PC-3 (cell line): ENCODE results near the gene SEC14L1. TPM values are rescaled to one million over a fixed set of nuclear protein-coding genes. Genes with fewer than 3 reads are reported as not detected.
"Not testable (repeated sequence)": the region's sequence is repeated elsewhere in the genome, so short reads cannot be mapped to it uniquely, and the experiment has no call there.

Source experiments
- ATAC-seq: fragments of 200-7000 bp; cut with Tn5 transposase; 2 replicates; pipeline ENCODE4 v1.9.1; 2020; ENCODE audit warnings: mild to moderate bottlenecking, moderate library complexity
- BruUV-seq: library from RNA; stranded (reverse); fragments of 400-500 nt; replicated peaks from 2 replicates; lab custom pipeline; 2021; lab: Mats Ljungman, UMichigan
- CTCF ChIA-PET: fragments of 300-600 bp; sonication (Branson Sonifier 250); formaldehyde crosslinking; loops from one replicate; lab custom pipeline; 2022; ENCODE audit warnings: antibody characterized with exemption; lab: Charles Lee
- POLR2A ChIA-PET: fragments of 300-600 bp; sonication (Branson Sonifier 250); formaldehyde crosslinking; loops from one replicate; lab custom pipeline; 2022; ENCODE audit warnings: antibody characterized with exemption; ENCODE audit not compliant: unreplicated experiment; lab: Charles Lee
- DNase-seq: peaks from one replicate; pipeline ENCODE4 v3.0.0-alpha.2; 2015
- H2AFZ ChIP-seq: fragments of 300-600 bp; sonication (generic); 2 replicates; pipeline ENCODE4 v1.6.0; 2016; ENCODE audit warnings: antibody characterized with exemption, low read length
- H3F3A ChIP-seq: fragments of 300-600 bp; sonication (generic); one replicate; pipeline ENCODE4 v1.6.0; 2017; ENCODE audit warnings: antibody characterized with exemption, low read length, control low read depth, mild to moderate bottlenecking; ENCODE audit not compliant: unreplicated experiment
- H3K27ac ChIP-seq: fragments of 300-600 bp; sonication (generic); 2 replicates; pipeline ENCODE4 v1.5.1; 2016; ENCODE audit warnings: mild to moderate bottlenecking, low read length
- H3K27me3 ChIP-seq: fragments of 300-600 bp; sonication (generic); 2 replicates; pipeline ENCODE4 v1.6.1; 2016; ENCODE audit warnings: low read length, mixed read lengths
- H3K36me3 ChIP-seq: fragments of 300-600 bp; sonication (generic); 2 replicates; pipeline ENCODE4 v1.6.1; 2016; ENCODE audit warnings: low read depth, mixed run types, low read length, mixed read lengths
- H3K4me1 ChIP-seq: fragments of 300-600 bp; sonication (generic); 2 replicates; pipeline ENCODE4 v1.5.1; 2016; ENCODE audit warnings: low read length; ENCODE audit not compliant: insufficient read depth
- H3K4me2 ChIP-seq: fragments of 300-600 bp; sonication (generic); 2 replicates; pipeline ENCODE4 v1.6.0; 2016; ENCODE audit warnings: low read length
- H3K4me3 ChIP-seq: fragments of 300-600 bp; sonication (generic); 2 replicates; pipeline ENCODE4 v1.5.1; 2016; ENCODE audit warnings: mild to moderate bottlenecking, low read length, mixed read lengths
- H3K79me2 ChIP-seq: fragments of 300-600 bp; sonication (generic); 2 replicates; pipeline ENCODE4 v1.6.1; 2017; ENCODE audit warnings: low read length, mixed read lengths
- H3K9ac ChIP-seq: fragments of 300-600 bp; sonication (generic); 2 replicates; pipeline ENCODE4 v1.6.0; 2016; ENCODE audit warnings: mild to moderate bottlenecking, low read length
- H3K9me2 ChIP-seq: fragments of 300-600 bp; sonication (generic); replicated peaks from 2 replicates; pipeline ENCODE4 v1.6.1; 2016; ENCODE audit warnings: mixed run types, low read length, mixed read lengths
- H3K9me3 ChIP-seq: fragments of 300-600 bp; sonication (generic); 2 replicates; pipeline ENCODE4 v1.6.1; 2016; ENCODE audit warnings: low read length, mixed read lengths
- H4K20me1 ChIP-seq: fragments of 300-600 bp; sonication (generic); 2 replicates; pipeline ENCODE4 v1.6.1; 2016; ENCODE audit warnings: low read length, mixed read lengths
- EZH2 ChIP-seq: fragments of 300-600 bp; sonication (generic); IDR thresholded peaks from one replicate; pipeline ENCODE4 v1.6.1; 2017; ENCODE audit warnings: antibody characterized with exemption, mild to moderate bottlenecking, low read length; ENCODE audit not compliant: unreplicated experiment
- EZH2phosphoT487 ChIP-seq: fragments of 300-600 bp; sonication (generic); IDR thresholded peaks from 2 replicates; pipeline ENCODE4 v1.6.1; 2018; ENCODE audit warnings: mild to moderate bottlenecking, antibody characterized with exemption, low read length, borderline replicate concordance
- intact Hi-C: fragments of 100-400 bp; cut with micrococcal nuclease; formaldehyde crosslinking; loops from 2 replicates; pipeline ENCODE4 v1.9.0; 2023
- total RNA-seq: library from RNA; depleted of rRNA; stranded (reverse); fragments of >200 nt; gene quantifications from 2 replicates; pipeline ENCODE4 v1.2.3, GENCODE V29; 2014
- TF ChIP-seq, protein P1 (sequence below): fragments of 300-600 bp; sonication (generic); conservative IDR thresholded peaks from 2 replicates; pipeline ENCODE4 v1.5.1; 2017; ENCODE audit warnings: antibody characterized with exemption, low read depth, mild to moderate bottlenecking, low read length

Gene SEC14L1
- total RNA-seq, 1 experiment from 2014 or later: 39.8 TPM

DNA sequence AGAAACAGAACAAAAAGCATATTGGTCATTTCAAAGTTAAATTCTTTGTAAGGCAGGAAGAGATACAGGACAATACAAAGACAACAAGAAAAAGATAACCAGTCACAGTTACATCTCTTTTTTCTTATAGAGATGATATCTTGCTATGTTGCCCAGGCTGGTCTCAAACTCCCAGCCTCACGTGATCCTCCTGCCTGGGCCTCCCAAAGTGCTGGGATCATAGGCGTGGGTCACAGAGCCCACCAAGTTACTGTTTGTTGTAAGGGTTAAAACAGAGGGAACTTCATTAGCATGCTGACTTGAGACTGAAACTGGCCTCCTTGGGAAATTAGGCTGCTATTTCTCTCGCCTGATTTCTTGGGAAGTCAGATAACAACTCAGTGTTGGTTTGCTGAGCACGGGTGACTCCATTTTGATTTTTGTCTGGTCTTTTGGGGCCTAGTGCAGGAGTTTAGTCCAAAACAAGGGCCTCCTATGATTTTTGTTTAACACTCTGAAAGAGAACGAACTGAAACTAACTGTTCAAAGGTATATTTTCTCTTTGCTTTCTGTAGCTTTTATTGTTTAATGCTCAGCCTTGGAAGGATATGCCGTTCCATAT, 31.5 kb upstream of the SEC14L1 start:
- DNase-seq (no peak), ATAC-seq (no peak)
- Histone ChIP-seq H3F3A (no peaks in the 10 kb centered on the region), H3K27ac (peak overlapping the region; percentile 15; the same call in 1 of the 2 replicates), H3K36me3 (no peaks in the 10 kb centered on the region), H3K9me2 (no peaks in the 10 kb centered on the region), H4K20me1 (no peaks in the 10 kb centered on the region), H3K79me2 (no peaks in the 10 kb centered on the region), H3K9me3 (no peaks in the 10 kb centered on the region), H3K27me3 (no peaks in the 10 kb centered on the region), H2AFZ (peak overlapping the region; percentile 16; the same call in 1 of the 2 replicates), H3K4me1 (peaks cover 13% of the 10 kb centered on the region), H3K4me3 (no peak overlapping the region), H3K4me2 (peak overlapping the region; percentile 23), H3K9ac (no peak overlapping the region)
- ChIA-PET POLR2A (no interaction called here), CTCF (no interaction called here)
- TF ChIP-seq EZH2 (no peak), EZH2phosphoT487 (no peak)
- TF ChIP-seq, protein P1, sequence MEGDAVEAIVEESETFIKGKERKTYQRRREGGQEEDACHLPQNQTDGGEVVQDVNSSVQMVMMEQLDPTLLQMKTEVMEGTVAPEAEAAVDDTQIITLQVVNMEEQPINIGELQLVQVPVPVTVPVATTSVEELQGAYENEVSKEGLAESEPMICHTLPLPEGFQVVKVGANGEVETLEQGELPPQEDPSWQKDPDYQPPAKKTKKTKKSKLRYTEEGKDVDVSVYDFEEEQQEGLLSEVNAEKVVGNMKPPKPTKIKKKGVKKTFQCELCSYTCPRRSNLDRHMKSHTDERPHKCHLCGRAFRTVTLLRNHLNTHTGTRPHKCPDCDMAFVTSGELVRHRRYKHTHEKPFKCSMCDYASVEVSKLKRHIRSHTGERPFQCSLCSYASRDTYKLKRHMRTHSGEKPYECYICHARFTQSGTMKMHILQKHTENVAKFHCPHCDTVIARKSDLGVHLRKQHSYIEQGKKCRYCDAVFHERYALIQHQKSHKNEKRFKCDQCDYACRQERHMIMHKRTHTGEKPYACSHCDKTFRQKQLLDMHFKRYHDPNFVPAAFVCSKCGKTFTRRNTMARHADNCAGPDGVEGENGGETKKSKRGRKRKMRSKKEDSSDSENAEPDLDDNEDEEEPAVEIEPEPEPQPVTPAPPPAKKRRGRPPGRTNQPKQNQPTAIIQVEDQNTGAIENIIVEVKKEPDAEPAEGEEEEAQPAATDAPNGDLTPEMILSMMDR: no peak
- intact Hi-C loops: no loop called here
- BruUV-seq: no TSS peak

DNA sequence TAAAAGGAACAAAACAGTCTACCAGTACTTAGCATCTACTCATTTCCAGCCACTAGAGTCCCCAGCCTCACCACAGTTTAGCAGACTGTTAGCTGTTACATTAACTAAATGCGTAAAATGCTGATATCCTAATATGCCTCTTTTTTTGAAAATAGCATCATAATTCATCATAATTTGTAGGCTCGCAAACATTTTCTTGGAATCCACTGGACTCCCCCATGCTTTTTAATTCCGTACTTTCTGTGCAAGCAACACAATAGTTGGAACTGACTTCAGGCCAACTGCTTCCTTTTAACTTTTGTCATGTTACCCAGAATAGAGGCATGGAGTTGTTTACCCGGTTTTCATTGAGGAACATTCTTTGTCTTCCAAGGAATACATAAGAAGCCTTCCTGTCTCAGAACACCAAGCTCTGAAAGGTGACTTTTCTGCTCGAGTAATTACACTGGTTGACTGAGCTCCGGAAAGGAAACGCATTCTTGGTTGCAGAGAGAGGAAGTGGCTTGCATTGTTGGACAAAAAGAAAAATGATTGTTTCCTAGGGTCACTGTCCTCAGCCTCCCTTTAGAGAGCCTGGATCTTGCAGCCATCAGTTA, 30.9 kb upstream of the SEC14L1 start:
- TF ChIP-seq, protein P1: no peak

DNA sequence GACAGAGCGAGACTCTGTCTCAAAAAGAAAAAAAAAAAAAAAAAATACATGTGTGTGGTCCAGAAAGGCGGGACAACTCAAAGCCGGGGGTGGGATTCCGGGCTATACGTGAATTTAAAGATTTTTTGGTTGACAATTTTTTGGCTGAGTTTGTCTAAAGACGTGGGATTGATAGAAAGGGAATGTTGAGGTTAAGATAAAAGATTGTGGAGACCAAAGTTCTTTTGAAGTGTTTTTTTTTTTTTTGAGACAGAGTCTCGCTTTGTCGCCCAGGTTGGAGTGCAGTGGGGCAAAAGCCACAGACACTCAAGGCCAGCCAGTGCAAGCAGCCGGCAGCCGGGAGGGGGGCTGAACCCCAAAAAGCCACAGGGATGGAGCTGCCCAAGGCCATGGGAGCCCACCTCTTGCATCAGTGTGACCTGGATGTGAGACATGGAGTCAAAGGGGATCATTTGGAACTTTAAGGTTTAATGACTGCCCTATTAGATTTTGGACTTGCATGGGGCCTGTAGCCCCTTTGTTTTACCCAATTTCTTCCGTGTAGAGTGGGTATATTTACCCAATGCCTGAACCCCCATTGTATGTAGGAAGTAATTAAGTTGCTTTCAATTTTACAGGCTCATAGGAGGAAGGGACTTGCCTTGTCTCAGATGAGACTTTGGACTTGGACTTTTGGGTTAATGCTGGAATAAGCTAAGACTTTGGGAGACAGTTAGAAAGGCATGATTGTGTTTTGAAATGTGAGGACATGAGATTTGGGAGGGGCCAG, 29.4 kb upstream of the SEC14L1 start:
- ATAC-seq, CTCF ChIA-PET, H4K20me1 ChIP-seq, BruUV-seq, H3F3A ChIP-seq, DNase-seq, H3K4me2 ChIP-seq, H3K9ac ChIP-seq, H3K9me2 ChIP-seq, H3K4me3 ChIP-seq, POLR2A ChIA-PET, H3K27me3 ChIP-seq, H3K27ac ChIP-seq, H3K36me3 ChIP-seq, H3K79me2 ChIP-seq, H2AFZ ChIP-seq, H3K9me3 ChIP-seq, intact Hi-C loops: not testable (repeated sequence)
- H3K4me1 ChIP-seq: peaks cover 13% of the 10 kb centered on the region

More for the DNA sequence above, 30.9 kb upstream of the SEC14L1 start:
- H4K20me1 ChIP-seq: no peaks in the 10 kb centered on the region
- intact Hi-C loops: no loop called here
- H3K36me3 ChIP-seq: no peaks in the 10 kb centered on the region
- no peaks in the 10 kb centered on the region for H3K27me3 ChIP-seq
- POLR2A ChIA-PET: interaction anchor here (0.5 to 0.6 kb wide), 3 partner anchors 14 to 1821 kb away, joined by 3 to 12 read pairs (median 3); partner anchors contain the start of gene SLC25A19
- CTCF ChIA-PET: interaction anchor here (0.5 kb wide), 1 partner anchor 26 kb away, joined by 3 read pairs; no protein-coding TSS in a partner anchor
- no peaks in the 10 kb centered on the region for H3K79me2 ChIP-seq
- H3K9ac ChIP-seq: no peak overlapping the region
- DNase-seq: peak; percentile 59
- no peaks in the 10 kb centered on the region for H3K9me2 ChIP-seq
- BruUV-seq: no TSS peak
- no peak overlapping the region for H3K4me3 ChIP-seq
- H3K9me3 ChIP-seq: no peaks in the 10 kb centered on the region
- peak overlapping the region; percentile 16; the same call in 1 of the 2 replicates for H2AFZ ChIP-seq
- peaks cover 13% of the 10 kb centered on the region for H3K4me1 ChIP-seq
- H3F3A ChIP-seq: no peaks in the 10 kb centered on the region
- ATAC-seq: peak; percentile 73
- H3K27ac ChIP-seq: peak overlapping the region; percentile 15
- H3K4me2 ChIP-seq: peak overlapping the region; percentile 23
